Activated effector memory CD4-positive, alpha-beta T cell treated with Interleukin-2 at 50 U/mL for 16 hours (primary cell): Measurements from ENCODE around the gene ATRN.

Source experiments
- DNase-seq: peaks from one replicate; pipeline ENCODE4 v3.0.0-alpha.2; 2020

Gene ATRN

GRCh38 chr20:3631534-3631933, 160.7 kb downstream of the ATRN start:
- no peak for DNase-seq

DNA sequence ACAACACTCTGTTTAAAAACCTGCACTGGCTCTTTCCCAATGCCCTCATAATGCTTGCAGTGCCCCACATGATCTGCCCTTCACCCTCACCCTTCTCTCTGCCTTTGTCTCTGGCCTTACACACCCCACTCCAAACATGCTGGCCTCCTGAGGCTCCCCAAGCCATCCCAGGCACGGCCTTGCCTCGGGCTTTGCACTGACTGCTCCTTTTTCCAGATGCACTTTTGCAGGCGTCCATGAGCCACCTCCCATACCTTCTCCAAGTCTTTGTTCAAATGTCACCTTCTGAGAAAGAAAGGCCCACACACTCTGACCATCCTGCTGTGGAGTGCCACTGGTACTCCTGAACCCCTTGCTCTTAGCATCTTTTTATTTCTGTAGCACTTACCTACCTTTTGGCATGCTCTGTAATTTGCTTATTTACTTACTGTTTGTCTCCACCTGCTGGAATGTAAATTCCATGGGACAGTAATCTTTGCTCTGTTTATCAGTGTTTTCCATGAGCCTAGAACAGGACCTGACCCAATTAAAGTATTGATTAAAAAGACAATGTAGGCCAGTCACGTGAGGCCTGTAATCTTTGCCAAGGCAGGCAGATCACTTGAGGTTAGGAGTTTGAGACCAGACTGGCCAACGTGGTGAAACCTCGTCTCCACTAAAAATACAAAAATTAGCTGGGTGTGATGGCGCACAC, 161.6 kb downstream of the ATRN start:
- DNase-seq, result no peak

GRCh38 chr20:3633913-3634478, 163.2 kb downstream of the ATRN start:
- DNase-seq, result no peak

DNA sequence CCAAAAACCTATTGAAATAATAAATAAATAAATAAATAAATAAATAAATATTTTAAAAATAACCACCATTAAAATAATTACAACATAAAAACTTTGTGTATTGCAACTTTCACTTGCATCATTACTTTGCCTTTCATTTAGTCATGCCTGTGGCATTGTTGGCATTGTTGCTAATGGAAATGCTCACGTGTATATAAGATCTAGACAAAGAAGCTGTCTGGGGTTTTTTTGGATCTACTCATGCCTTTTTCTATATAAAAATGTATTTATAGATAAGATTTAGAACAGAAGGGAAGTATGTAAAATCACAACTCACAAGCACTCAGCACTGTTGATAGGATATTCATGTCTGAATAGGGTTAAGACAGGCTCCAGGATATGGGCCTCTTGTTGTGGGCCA, 164.5 kb downstream of the ATRN start:
- no peak for DNase-seq

DNA sequence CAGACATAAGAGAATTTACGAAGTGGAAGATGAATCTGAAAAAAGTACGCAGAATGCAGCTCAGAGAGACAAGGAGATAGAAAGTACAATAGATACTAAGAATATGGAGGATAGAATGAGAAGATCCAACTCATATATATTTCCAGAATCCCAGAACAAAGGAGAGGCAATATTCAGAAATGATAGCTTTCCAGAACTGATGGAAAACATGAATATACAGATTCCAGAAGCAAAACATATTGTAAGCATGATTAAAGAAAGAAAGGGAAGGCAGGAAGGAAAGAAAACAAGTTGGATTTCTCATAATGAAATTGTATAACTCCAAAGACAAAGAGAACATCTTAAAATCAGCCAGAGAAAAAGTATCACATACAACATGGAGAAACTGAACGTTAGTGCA, 169.4 kb downstream of the ATRN start:
- DNase-seq, result no peak

- no peak for DNase-seq
These were observed 174.7 kb downstream of the ATRN start for GRCh38 chr20:3645309-3646066.

DNA sequence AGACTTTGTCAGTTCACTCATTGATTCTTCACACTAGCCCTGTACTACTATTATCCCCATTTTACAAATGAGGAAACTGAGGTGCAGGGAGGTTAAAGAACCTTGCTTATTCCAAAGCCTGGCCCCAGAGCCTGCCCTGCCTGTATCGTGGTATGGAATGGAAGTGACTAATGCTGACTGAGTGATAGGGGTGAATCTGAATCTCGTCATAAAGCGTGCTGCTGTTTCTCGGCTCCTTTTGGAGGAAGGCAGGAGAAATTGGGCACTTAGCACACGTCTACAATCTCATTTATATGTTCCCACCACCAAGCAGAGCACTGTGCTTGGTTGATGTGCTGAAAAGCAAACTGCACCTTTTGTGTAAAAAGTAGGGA, 175.2 kb downstream of the ATRN start:
- no peak for DNase-seq

GRCh38 chr20:3646651-3647050, 175.8 kb downstream of the ATRN start:
- no peak for DNase-seq

GRCh38 chr20:3647473-3647872, 176.7 kb downstream of the ATRN start:
- no peak for DNase-seq

DNA sequence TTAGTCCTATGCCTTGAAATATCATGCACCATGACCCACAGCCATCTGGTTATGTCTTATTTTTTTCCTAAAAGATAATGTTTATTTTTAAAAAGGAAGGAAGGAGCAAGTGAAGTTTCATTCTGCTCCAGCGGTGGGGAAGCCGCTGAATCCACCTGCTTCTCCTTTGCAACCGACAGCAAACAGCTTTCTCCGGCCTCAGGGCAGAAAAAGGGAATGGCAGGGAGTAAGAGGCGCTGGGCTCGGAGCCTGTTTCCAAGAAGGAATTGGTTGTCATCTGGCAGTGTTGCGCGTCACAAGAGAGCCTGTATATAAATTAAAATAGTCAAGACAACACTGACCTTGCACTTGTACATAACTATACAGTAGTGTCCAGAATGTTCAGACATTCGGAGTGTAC, 178.1 kb downstream of the ATRN start:
- DNase-seq, result no peak

DNA sequence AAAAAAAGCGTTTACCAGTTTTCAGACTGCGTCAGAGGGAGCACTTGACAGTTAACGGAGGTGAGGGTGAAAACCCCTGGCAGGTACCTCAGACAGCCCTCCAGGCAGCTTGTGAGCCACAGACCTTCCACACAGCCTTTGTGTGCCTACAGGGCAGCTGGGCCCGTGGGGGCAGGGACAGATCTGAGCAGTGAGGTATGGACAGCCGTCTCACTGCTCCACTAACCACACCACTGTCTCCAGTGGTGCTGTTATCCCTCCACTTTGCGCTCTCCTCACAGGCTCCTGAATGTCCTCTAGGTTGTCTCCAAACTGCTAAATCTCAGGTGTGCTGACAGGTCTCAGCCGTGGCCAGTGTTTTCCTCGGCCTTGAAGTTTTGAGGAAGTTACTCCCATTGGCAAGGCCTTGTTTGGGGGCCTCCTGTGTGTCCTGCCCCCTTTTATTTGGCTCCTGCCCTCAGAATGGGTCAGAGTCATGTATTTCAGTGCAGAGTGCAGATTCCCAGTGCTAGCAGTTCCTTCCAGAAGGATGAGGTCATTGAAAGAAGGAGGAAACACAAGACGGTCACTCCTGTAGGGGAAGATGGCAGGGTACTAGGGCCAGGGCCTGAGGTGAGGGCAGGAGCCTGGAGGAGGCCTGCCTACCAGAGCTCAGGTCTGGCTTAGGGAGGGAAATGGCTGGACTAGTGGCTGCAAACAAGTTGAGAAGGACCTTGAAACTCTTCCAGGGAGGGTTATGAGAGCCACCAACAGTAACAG, 180.6 kb downstream of the ATRN start:
- no peak for DNase-seq

DNA sequence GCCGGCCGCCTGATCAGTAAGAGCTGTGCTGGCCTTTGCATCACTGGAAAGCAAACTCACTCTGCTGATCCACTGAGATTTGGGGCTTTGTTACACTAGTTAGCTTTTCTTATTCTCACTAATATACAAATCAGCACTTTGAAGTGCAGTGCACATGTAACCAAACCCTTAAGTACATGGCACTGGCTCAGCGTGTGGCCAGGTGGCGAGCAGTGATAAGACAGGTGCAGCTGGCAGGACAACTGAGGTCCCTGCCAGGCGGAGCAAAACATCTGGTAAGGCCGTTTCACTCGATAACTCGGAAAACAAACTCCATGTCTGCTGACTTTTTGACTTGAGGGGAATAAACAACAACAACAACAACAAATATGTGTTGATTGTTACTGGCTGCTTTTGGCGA, 181.4 kb downstream of the ATRN start:
- no peak for DNase-seq

GRCh38 chr20:3652676-3653596, 182.1 kb downstream of the ATRN start:
- no peak for DNase-seq

DNA sequence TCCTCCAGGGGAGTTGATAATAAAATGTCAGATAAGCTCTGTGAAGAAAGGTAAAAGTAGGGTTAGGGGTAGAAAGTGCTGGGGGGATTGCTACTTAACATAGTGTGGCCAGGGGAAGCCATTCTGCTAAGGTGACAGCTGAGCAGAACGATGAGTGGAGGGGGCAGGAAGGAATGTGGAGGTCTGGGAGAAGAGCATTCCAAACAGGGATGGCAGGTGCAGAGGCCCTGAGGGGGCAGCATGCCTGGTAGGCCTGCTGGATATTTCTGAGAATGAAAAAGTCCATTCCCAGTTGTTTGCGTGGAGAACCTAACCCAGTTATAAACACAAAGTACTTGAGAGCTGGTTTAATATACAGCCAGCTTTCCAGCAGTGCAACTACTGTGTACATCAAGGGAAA, 183.1 kb downstream of the ATRN start:
- DNase-seq, result no peak

GRCh38 chr20:3654326-3655130, 183.7 kb downstream of the ATRN start:
- DNase-seq, result no peak

DNA sequence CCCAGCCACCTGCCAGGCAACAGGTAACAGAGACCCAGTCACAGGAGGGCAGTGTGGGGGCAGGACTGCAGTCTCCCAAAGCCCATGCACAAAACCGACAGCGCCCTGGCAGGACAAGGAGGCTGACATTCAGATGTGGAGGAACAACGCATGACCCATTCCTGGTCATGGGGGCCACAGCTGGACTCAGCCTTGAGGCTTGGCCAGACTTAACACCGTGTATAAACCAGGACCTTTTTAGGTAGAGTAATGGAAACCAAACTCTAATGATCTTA, 184.2 kb downstream of the ATRN start:
- DNase-seq, result no peak

DNA sequence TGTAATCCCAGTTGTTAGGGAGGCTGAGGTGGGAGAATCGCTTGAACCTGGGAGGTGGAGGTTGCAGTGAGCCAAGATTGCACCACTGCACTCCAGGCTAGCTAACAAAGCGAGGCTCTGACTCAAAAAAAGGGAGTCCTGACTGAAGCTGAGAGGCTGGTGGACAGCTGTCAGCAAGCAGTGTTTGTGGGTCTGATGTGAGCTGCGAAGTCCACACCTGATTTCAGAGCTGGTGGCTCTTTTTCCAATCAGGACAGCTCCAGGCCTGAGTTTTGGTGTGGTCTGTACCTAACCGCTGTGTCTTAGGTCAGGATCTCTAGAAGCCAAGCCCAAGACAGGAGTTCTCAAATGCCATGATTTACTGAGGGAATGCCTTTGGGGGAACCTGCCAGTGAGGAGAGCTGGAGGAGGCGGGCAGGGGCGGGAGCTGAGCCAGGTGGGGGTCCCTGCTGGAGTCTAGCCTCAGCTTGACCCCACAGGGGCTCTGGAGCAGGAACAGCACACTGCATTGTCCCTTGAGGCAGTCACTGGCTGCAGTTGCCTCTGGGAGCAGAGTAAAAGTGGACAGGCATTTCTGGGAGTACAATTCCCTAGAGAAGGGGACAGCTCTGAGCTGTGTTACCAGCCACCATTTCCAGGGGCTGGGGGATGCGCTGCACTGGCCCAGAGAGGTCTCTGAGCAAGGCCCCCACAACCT, 187.3 kb downstream of the ATRN start:
- no peak for DNase-seq

- no peak for DNase-seq
These were observed 188.1 kb downstream of the ATRN start for GRCh38 chr20:3658716-3659491.

DNA sequence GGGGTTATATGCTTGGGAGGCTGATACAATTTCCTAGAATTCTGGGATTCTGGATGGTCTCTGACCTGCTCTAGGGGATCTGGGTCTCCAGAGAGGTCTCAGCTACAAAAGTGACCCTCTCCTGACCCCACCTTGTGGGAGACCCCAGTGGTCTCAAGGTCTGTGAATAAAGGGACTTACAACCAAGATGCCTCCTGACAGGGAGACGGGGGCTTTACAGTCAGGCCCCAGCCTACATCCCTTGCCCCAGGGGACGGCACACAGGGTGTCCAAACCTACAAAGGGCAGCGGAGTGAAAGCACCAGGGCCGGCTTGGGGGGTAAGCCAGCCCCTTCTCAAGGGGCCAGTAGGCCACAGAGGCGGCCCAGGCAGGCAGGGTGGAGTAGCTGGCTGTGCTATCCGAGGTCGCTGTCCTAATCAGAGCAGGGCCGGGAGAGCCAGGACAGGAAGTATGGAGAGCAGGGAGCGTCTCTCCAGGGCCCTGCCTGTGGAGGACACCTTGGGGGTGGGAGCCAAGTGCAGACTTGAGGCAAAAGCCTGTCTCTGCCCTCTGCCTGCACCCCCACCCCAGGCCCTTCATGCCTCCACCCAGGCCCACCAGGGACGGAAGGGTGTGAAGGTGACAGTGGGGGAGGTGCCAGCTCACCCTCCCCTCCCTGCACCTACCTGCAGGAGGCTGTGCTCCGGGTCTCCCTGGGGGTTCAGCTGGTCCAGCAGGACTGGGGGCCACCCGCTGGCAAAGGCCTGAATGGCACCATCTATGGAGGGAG, 188.9 kb downstream of the ATRN start:
- DNase-seq, result no peak
